HepG2 (cell line): Measurements from ENCODE around the gene XAF1. TPM values are rescaled to one million over a fixed set of nuclear protein-coding genes. Genes with fewer than 3 reads are reported as not detected.

ENCODE experiments used
- ATF7 ChIP-seq, 2 experiments: fragments of 450-650 bp in 1 of 2; sonication (generic) in 1 of 2; formaldehyde crosslinking in 1 of 2; IDR thresholded peaks; 2 replicates each; pipeline versions ENCODE4 v1.4.0 to v1.6.1; 2016 to 2020; ENCODE audit warnings: antibody characterized with exemption in 1 of 2, mild to moderate bottlenecking in 1 of 2, missing genetic modification reagents in 1 of 2
- CEBPB ChIP-seq: IDR thresholded peaks from 2 replicates; pipeline ENCODE4 v1.6.1; 2011; ENCODE audit warnings: low read depth, low read length, improper control_type of control experiment, borderline replicate concordance
- KDM1A ChIP-seq: IDR thresholded peaks from 2 replicates; pipeline ENCODE4 v1.6.1; 2016; ENCODE audit warnings: missing compliant biosample characterization
- NR2F1 ChIP-seq, 2 experiments: fragments of 450-650 bp in 1 of 2; formaldehyde crosslinking in 1 of 2; IDR thresholded peaks; 2 replicates each; pipeline versions ENCODE4 v1.5.0 to v1.6.1; 2016 to 2020; ENCODE audit warnings: mild to moderate bottlenecking in 1 of 2, missing compliant biosample characterization in 1 of 2, missing genetic modification reagents in 1 of 2, moderate library complexity in 1 of 2
- PAWR ChIP-seq: sonication (generic); formaldehyde crosslinking; IDR thresholded peaks from 2 replicates; pipeline ENCODE4 v1.4.0; 2020; ENCODE audit warnings: missing genetic modification reagents, mild to moderate bottlenecking, borderline replicate concordance
- SUZ12 ChIP-seq: fragments of 150-350 bp; IDR thresholded peaks from 2 replicates; pipeline ENCODE4 v1.6.1; 2014; ENCODE audit warnings: low read depth, low read length
- polyA plus RNA-seq, 8 experiments: library from polyadenylated mRNA; depleted of rRNA in 3 of 8; stranded (reverse) in 7 of 8; unstranded in 1 of 8; fragments of >200 nt; fragmentation: Illumina TruSeq in 4 of 8; extraction: Trizol in 4 of 8; gene quantifications; 2 replicates each; pipeline versions ENCODE4 v1.2.1 to v1.2.3, GENCODE V29; 2011 to 2016; ENCODE audit warnings: low read depth in 4 of 8, missing spikeins in 1 of 8, mixed read lengths in 1 of 8; ENCODE audit not compliant: insufficient read depth in 1 of 8
- total RNA-seq, 5 experiments: library from RNA; depleted of rRNA; stranded (reverse); fragments of >200 nt; fragmentation: Illumina TruSeq; extraction: Trizol; gene quantifications; 2 replicates each; pipeline ENCODE4 v1.2.3, GENCODE V29; 2016; ENCODE audit warnings: low read depth in 1 of 5
- TF ChIP-seq, protein P1 (sequence below), 2 experiments: sonication (generic) in 1 of 2; formaldehyde crosslinking in 1 of 2; IDR thresholded peaks; 2 replicates each; pipeline versions ENCODE4 v1.4.0 to v1.6.1; 2016 to 2020; ENCODE audit warnings: borderline replicate concordance in 1 of 2, low read depth in 1 of 2, mild to moderate bottlenecking in 1 of 2, missing genetic modification reagents in 1 of 2
- TF ChIP-seq, protein P2 (sequence below): sonication (generic); formaldehyde crosslinking; IDR thresholded peaks from 2 replicates; pipeline ENCODE4 v1.9.0; 2021; ENCODE audit warnings: mild to moderate bottlenecking, missing genetic modification reagents
- TF ChIP-seq, protein P3 (sequence below): sonication (generic); formaldehyde crosslinking; IDR thresholded peaks from 2 replicates; pipeline ENCODE4 v1.5.0; 2020; ENCODE audit warnings: missing genetic modification reagents

Gene XAF1
- total and polyA plus RNA-seq, 2 of the 13 experiments (the other 11 are each of a cell fraction or from before 2014, with no cell fraction given), result 1.2 to 2.4 TPM

GRCh38 chr17:6708357-6708961 lies 47.4 kb upstream of the XAF1 start (continued):
- TF ChIP-seq, protein P1, sequence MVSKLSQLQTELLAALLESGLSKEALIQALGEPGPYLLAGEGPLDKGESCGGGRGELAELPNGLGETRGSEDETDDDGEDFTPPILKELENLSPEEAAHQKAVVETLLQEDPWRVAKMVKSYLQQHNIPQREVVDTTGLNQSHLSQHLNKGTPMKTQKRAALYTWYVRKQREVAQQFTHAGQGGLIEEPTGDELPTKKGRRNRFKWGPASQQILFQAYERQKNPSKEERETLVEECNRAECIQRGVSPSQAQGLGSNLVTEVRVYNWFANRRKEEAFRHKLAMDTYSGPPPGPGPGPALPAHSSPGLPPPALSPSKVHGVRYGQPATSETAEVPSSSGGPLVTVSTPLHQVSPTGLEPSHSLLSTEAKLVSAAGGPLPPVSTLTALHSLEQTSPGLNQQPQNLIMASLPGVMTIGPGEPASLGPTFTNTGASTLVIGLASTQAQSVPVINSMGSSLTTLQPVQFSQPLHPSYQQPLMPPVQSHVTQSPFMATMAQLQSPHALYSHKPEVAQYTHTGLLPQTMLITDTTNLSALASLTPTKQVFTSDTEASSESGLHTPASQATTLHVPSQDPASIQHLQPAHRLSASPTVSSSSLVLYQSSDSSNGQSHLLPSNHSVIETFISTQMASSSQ (IDR thresholded peaks at IDR 0.05; ENCODE audit: low read depth), result peak; percentile 48; the same call in 1 of the 2 replicates
- TF ChIP-seq, protein P1 (CRISPR knock-in tag; IDR thresholded peaks at IDR 0.05; ENCODE audit: borderline replicate concordance), result no peak
- TF ChIP-seq ATF7 (IDR thresholded peaks at IDR 0.05), result no peak
- TF ChIP-seq ATF7 (CRISPR knock-in tag; IDR thresholded peaks at IDR 0.05), result no peak
- no peak for TF ChIP-seq PAWR (CRISPR knock-in tag)
- TF ChIP-seq CEBPB, result no peak
- TF ChIP-seq, protein P2, sequence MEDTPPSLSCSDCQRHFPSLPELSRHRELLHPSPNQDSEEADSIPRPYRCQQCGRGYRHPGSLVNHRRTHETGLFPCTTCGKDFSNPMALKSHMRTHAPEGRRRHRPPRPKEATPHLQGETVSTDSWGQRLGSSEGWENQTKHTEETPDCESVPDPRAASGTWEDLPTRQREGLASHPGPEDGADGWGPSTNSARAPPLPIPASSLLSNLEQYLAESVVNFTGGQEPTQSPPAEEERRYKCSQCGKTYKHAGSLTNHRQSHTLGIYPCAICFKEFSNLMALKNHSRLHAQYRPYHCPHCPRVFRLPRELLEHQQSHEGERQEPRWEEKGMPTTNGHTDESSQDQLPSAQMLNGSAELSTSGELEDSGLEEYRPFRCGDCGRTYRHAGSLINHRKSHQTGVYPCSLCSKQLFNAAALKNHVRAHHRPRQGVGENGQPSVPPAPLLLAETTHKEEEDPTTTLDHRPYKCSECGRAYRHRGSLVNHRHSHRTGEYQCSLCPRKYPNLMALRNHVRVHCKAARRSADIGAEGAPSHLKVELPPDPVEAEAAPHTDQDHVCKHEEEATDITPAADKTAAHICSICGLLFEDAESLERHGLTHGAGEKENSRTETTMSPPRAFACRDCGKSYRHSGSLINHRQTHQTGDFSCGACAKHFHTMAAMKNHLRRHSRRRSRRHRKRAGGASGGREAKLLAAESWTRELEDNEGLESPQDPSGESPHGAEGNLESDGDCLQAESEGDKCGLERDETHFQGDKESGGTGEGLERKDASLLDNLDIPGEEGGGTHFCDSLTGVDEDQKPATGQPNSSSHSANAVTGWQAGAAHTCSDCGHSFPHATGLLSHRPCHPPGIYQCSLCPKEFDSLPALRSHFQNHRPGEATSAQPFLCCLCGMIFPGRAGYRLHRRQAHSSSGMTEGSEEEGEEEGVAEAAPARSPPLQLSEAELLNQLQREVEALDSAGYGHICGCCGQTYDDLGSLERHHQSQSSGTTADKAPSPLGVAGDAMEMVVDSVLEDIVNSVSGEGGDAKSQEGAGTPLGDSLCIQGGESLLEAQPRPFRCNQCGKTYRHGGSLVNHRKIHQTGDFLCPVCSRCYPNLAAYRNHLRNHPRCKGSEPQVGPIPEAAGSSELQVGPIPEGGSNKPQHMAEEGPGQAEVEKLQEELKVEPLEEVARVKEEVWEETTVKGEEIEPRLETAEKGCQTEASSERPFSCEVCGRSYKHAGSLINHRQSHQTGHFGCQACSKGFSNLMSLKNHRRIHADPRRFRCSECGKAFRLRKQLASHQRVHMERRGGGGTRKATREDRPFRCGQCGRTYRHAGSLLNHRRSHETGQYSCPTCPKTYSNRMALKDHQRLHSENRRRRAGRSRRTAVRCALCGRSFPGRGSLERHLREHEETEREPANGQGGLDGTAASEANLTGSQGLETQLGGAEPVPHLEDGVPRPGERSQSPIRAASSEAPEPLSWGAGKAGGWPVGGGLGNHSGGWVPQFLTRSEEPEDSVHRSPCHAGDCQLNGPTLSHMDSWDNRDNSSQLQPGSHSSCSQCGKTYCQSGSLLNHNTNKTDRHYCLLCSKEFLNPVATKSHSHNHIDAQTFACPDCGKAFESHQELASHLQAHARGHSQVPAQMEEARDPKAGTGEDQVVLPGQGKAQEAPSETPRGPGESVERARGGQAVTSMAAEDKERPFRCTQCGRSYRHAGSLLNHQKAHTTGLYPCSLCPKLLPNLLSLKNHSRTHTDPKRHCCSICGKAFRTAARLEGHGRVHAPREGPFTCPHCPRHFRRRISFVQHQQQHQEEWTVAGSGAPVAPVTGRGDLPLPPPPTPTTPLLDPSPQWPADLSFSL (CRISPR knock-in tag), result no peak; the same call in 1 of the 2 replicates
- TF ChIP-seq NR2F1 (CRISPR knock-in tag; IDR thresholded peaks at IDR 0.05), result peak in 1 of 2 experiments; percentile 58; a peak in 1 of 4 replicates
- TF ChIP-seq KDM1A (CRISPR knock-in tag), result no peak
- TF ChIP-seq SUZ12, result no peak
- TF ChIP-seq, protein P3, sequence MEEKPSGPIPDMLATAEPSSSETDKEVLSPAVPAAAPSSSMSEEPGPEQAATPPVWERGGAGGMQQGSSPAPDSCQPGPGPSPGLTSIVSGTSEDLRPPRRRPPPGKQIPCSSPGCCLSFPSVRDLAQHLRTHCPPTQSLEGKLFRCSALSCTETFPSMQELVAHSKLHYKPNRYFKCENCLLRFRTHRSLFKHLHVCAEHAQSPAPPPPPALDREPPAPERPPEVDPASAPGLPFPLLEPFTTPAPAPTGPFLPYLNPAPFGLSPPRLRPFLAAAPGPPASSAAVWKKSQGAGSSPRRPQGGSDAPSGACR, result peak; percentile 48; the same call in 1 of the 2 replicates
